GM10266 (cell line): ENCODE results near the gene KIFC1.

ENCODE experiments used
- DNase-seq: peaks from one replicate; pipeline ENCODE4 v3.0.0; 2012; ENCODE audit errors: extremely low spot score
- CTCF ChIP-seq: IDR thresholded peaks from 2 replicates; pipeline ENCODE4 v1.5.1; 2012; ENCODE audit warnings: mild to moderate bottlenecking, low read depth; ENCODE audit not compliant: control insufficient read depth, insufficient read depth; ENCODE audit errors: missing control alignments

KIFC1 gene

GRCh38 chr6:33451606-33452005, 60.0 kb downstream of the KIFC1 start:
- DNase-seq = no peak
- no peak for TF ChIP-seq CTCF

GRCh38 chr6:33452496-33452895, 60.9 kb downstream of the KIFC1 start:
- no peak for TF ChIP-seq CTCF
- no peak for DNase-seq

GRCh38 chr6:33453393-33454008, 61.9 kb downstream of the KIFC1 start:
- TF ChIP-seq CTCF = no peak
- DNase-seq = no peak

GRCh38 chr6:33454009-33454946, 62.7 kb downstream of the KIFC1 start, which contains the start of gene ZBTB9:
Gene ZBTB9, plus strand, starts transcription at chr6:33454576. Its CDS starts 525 bp downstream, at chr6:33455101.
- TF ChIP-seq CTCF = no peak
- DNase-seq = peak; percentile 99

GRCh38 chr6:33455051-33455450, 63.4 kb downstream of the KIFC1 start:
- no peak for TF ChIP-seq CTCF
- no peak for DNase-seq

- DNase-seq = no peak
- TF ChIP-seq CTCF = no peak
Measured at GRCh38 chr6:33456156-33456555, 64.5 kb downstream of the KIFC1 start.

GRCh38 chr6:33458676-33459075, 67.1 kb downstream of the KIFC1 start:
- no peak for TF ChIP-seq CTCF
- DNase-seq = no peak
